ENCODE results near the gene EXOC3L4.

EXOC3L4 gene

DNA sequence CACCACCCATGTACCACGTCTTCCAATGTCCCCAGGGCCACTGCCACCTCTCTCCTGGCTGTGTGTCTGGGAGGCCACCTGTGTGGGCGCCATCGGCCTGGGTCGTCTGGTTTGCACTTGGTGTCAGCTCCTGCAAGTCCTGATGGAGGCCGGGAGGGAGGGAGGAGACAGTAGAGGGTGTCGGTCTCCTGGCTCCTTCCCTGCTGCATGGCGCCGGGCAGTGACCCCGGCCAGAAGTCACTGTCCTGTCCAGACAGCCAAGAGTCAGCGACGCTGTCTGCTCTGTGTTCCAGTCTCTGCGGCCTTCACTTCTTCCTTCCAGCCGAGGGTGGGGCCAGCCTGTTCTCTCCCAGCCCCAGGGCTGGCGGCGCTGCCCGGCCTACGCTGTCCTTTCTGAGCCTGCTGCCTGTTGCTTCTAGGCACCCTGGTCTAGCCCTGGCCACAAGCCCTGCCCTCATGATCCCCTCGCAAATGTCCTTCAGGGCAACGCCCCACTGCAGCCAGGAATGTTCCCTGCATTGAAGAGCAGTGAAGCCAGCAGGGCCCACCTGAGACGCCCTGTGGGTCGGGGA is 23.5 kb upstream of the EXOC3L4 start:
- no peak for DNase-seq (ENCODE audit: low read depth in 2 of 2)

GRCh38 chr14:103071544-103072251 is 22.8 kb upstream of the EXOC3L4 start:
- no peak for DNase-seq (ENCODE audit: low read depth in 2 of 2)

- no peak for DNase-seq (ENCODE audit: low read depth in 2 of 2)
These were observed 21.7 kb upstream of the EXOC3L4 start for GRCh38 chr14:103072595-103073366.

DNA sequence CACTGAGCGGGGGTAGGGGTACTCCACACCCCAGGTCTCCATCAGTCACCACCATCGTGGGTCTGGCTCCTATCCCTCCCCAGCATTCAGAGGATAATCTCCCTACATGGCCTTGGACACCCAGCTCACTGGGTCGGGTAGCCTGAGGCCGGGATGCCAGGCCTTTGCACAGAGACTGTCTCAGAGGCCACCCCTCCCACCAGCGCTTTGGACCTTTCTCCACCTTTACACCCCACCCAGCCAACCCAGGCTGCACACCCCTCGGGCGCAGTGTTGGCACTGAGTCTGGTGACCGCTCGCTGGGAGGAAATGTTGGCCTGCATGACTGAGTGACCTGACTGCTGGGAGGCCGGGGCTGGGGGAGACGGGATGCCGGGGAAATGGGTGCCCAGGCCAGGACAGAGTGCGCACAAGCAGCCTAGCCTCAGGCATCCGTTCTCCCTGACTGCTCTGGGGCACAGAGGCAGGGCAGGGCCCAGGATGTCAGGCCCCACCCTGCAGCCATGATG is 21.1 kb upstream of the EXOC3L4 start:
- no peak for DNase-seq (ENCODE audit: low read depth in 2 of 2)

DNA sequence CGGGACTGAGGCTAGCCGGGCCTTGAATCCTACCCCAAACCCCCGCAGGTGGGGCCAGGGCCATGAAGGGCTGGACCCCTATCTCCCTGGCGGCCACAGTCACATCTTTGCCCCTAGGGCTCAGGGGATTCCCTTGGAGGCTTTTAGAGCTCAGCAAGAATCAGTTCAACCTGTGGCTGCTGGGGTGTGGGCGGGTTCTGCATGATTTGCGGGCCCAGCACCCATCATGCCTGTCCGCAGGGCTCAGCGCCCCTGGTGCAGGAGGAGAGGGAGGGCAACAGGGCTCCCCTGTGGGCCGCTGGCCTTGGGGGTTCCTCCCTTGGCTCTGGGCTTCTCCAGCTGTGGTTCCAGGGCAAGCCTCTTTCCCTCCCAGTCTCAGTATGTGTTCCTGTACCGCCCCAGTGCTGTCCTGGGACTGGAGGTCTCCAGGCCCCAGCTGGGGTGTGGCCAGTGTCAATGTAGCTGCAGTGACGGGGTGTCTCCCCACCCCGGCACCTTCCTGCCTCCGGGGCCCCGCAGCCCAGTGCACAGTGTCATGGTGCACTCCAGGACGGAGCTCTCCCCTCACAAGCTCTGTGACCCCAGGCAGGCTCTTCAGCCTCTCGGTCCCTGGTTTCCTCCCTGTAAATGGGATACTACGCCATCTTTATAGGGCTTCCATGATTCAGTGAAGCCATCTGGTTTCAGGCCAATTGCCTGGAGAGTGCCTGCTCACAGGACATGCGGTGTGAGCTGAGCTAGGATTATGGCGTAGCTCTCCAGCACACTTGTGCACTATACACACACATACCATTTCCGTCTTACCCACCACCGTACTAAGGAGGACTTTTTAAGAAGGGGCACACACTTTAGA is 20.4 kb upstream of the EXOC3L4 start:
- DNase-seq (ENCODE audit: low read depth in 2 of 2) = no peak

GRCh38 chr14:103074729-103075367 is 19.7 kb upstream of the EXOC3L4 start:
- DNase-seq (ENCODE audit: low read depth in 2 of 2) = no peak

DNA sequence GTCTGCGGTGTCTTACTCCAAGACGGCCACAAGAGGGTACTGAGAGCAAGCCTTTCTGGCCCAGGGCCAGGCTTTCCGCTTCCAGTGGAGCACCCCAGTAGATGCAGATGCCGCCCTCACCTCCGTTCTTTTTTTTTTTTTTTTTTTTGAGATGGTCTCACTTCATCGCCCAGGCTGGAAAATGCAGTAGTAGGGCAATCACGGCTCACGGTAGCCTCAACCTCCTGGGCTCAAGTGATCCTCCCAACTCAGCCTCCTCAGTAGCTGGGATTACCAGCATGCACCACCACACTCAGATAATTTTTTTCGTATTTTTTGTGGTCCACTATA is 16.1 kb upstream of the EXOC3L4 start:
- peak; percentile 42 to 49 for DNase-seq (ENCODE audit: low read depth in 2 of 2)

GRCh38 chr14:103078860-103079587 is 15.5 kb upstream of the EXOC3L4 start:
- DNase-seq (ENCODE audit: low read depth in 2 of 2) = no peak

GRCh38 chr14:103081951-103082350 is 12.6 kb upstream of the EXOC3L4 start:
- DNase-seq (ENCODE audit: low read depth in 2 of 2) = no peak

DNA sequence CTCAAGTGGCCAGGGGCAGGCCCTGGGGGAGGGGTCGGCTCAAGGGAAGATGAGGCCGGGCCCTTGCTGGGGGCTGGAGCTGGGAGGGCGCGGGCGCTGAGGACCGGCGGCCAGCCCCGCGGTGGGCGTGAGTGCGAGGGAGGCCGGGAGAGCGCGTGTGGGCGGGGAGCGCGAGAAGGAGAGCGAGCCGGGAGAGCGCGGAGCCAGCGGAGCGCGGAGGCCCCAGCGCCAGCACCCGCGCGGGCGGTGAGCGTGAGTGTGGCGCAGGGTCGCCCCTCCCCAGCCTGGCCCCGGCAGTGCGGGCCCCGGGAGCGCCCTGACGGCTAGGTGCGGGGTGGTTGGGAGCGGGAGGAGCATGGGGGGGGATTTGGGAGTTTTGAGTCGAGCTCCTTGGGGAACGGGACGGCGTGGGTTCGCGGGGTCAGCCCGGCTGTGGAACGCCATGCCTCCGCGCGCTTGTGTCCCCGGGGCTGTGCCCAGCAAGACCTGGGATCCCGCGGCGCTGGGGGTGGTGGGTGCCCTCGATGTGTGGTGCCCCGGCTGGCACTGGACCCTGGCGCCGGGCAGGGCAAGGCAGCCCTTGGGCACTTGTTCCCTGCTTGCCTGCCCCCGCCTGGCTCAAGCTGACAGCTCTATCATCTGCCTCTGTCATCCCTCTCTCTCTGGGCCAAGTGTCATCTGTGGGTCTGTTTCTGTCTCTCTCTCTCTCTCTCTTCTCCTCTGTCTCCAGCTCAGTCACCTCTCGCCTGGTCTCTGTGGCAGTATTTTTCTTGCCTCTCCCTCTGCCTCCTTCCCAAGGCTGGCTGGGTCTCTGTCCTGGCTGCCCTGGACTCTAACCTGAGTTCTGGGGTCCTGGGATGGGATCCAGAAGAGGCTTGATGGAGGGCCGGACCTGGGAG is 10.3 kb upstream of the EXOC3L4 start, which contains the start of gene LBHD2:
Gene LBHD2, plus strand, starts transcription at position 190 of the 899 bp plus-strand sequence. CDS start 1,803 bp downstream, outside the sequence.
- DNase-seq (ENCODE audit: low read depth in 2 of 2) = no peak

DNA sequence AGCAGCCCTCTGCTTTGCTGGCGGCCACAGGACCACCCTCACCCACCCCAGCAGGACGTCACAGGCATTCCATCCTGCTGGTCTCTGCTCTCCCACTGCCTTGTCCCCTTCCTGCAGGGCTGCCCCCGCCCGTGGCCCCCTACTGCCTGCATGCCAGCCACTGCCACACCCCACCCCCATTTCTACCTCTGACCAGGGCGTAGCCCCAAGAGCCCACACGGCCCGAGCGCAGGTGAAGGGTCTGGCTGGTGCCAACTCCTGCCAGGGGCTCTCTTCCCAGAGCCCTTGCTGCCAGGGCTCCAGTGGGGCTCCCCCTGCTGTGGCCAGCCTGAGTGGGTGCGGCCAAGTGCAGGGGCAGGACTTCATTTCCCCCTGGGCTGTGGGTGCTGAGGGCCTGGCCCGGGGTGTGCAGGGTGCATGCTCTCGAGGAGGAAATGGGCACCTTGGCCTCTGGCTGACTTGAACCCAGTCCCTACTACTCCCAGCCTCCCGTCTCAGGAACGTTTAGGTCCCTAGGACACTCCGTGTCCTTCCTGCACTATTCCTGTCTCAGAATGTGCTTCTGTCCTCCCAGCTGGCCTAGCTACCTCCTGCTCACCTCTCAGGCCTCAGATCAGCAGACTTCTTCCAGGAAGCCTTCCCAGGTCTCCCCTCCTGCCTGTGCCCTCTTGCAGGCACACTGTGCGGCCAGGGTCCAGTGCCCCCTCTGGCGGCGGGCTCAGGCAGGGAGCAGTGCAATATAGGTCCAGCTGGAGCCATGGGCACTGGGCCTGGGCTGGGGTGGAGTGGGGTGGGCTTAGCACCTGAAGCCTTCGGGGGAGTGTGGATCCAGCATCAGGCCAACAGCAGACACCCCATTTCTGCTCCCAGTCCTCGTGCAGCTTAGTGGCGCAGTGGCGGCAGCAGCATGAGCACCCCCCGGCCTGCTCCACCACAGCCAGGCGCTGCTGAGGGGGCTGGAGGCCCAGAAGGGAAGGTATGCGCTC is 9.1 kb upstream of the EXOC3L4 start:
- no peak for DNase-seq (ENCODE audit: low read depth in 2 of 2)

DNA sequence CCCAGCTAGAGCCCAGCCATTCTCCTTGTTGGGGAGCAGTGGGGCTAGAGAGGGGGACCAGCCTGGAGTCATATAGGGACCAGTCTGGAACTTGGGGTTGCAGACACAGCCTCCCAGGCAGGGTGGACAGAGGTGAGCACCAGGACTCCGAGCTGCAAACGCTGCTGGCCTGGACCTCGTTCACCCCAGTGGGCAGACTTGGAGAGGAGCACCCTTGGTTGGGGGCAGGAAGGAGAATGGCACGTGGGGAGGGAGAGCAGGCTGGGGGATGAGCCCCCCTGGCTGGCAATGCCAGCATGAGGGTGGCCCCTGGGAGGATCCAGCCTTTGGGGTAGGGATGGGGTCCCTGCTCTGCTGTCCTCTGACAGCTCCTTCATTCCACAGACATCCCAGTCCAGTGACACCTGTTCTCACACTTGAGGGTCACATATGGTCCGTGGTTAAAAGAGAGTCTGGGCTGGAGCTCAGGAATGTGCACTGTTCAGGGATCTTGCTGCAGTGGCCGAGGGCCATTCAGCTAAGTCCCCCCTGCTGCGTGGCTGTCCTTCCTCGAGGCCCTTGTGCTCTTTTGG is 7.7 kb upstream of the EXOC3L4 start:
- no peak for DNase-seq (ENCODE audit: low read depth in 2 of 2)

DNA sequence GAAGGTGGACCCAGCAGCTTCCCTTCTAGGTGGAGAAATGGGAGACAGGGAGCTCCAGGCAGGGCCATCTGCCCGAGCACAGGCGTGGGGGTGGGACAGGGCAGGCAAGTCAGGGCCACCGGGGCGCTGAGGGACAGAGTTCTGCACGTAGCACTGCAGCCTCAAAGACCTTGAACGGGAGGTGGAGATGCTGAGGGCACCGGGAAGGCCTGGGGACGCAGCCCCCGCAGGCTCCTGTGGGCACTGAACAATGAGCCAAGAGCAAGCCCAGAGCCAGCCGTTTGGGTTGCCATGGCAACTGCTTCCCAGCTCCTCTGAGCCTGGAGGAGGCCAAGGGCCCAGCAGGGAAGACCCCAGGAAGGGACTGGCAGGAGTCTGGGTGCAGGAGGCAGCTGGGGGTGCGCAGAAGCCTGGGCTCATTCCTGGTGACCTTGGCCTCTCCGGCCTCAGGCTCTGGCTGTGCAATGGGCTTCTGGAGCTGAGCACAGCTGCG is 7.1 kb upstream of the EXOC3L4 start:
- DNase-seq (ENCODE audit: low read depth in 2 of 2) = no peak

DNA sequence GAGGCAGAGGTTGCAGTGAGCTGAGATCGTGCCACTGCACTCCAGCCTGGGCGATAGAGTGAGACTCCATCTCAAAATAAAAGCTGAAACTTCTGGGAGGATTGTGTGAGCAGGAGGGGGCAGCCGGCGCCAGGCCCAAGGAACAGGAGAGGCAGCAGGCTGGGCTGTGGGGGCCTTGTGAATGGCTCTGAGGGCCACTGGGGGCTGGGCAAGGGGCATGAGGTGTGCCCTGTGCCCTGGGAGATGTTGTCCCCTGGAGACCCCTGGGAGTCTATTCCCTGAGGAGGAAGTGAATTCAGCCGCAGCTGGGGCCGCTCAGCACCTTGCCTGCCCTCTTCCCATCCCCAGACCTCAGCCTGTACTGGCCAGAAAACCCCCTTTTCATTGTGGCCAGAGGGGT is 5.6 kb upstream of the EXOC3L4 start:
- DNase-seq (ENCODE audit: low read depth in 2 of 2) = no peak

- no peak for DNase-seq (ENCODE audit: low read depth in 2 of 2)
These were observed 4.9 kb upstream of the EXOC3L4 start for GRCh38 chr14:103089386-103090335.

GRCh38 chr14:103090481-103091020 is 4.0 kb upstream of the EXOC3L4 start:
- no peak for DNase-seq (ENCODE audit: low read depth in 2 of 2)

Measured in stimulated activated CD4-positive, alpha-beta T cell treated with anti-CD3 and anti-CD28 coated beads, Interleukin-1b, Interleukin-23, amount 100 ng/mL, for 1 hour (primary cell).